ENCODE measurements around the gene CCDC172.

CCDC172 gene, protein sequence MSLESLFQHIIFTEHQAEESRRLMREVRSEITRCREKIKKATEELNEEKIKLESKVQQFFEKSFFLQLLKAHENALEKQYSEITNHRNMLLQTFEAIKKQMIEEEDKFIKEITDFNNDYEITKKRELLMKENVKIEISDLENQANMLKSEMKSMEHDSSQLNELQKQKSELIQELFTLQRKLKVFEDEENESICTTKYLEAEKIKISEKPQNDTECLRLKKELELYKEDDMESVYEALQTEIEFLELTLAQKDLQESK

DNA sequence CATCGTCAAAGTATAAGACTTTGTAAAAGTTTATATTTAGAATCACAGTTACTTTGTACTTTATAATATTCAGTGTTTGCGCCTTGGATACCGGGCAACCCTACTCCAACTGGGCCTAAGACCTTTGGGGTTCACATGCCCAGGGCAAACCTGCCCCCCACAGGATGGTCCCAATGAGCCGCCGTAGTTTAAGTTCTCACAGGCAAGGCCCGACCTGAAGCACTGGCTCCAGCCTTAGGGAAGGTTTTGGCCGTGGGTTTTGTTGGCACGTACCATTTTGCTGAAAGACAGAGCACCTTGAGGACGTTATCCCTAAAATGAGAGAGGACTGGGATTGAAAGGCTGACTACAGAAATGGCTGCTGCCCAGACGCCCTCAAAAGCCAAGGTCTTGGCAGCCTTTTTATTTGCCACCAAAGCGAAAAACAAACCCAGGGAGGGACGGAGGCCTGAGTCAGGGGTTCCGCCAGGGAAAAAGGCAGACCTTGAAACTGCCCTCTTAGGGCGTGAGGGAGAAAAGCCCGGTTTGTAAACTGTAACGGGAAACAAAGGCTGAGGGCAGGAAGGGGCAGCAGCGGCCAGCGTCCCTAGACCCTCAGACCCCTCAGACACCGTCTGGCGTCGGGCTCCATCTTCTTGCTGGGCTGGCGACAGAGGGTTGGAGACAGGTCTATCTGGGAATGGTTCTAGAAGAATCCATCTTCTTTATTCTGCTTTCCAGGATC, at the start of gene CCDC172:
Gene CCDC172 (plus strand): TSS at position 222 of the 724 bp plus-strand sequence. CDS start 564 bp downstream, outside the sequence.
- DNase-seq (ENCODE audit: low read depth in 2 of 2) = no peak

DNA sequence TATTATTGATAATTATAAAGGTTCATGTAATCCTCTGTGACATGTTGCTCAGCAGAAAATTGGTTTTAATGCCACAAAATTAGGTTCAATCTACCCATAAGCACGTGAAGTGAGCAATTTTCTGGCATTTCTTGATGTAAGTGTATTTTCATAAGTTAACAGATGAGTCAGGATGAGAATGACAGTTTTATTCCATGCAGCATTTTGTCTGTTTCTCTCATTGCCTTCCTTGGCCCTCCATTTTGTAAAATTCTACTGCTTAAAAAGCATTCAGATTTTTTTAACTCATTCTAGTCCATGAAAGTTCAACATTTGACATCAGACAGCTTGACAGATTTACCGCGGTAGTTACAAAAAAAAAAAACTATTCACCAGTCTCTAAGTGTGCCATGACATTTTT, 47.3 kb upstream of the CCDC172 start:
- no peak for DNase-seq (ENCODE audit: low read depth in 2 of 2)

DNA sequence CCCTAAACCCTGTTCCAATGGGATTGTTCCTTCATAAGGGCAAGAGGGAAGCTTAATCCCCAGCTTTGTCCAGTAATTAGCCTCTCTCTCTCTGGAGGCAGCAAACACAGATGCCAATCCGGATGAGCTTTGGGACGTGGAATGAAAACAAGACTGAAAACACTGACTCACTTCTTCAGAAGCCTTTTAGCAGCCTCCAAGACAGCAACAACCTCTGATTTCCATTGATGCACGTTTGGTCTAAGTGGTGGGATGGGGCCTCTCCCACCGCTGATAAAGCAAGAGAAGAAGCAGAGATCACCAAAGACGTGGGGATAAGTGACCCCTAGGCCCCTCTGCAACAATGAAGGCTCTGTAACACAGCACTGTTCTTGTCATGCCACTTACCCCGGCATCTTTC, 45.4 kb upstream of the CCDC172 start:
- no peak for DNase-seq (ENCODE audit: low read depth in 2 of 2)

DNA sequence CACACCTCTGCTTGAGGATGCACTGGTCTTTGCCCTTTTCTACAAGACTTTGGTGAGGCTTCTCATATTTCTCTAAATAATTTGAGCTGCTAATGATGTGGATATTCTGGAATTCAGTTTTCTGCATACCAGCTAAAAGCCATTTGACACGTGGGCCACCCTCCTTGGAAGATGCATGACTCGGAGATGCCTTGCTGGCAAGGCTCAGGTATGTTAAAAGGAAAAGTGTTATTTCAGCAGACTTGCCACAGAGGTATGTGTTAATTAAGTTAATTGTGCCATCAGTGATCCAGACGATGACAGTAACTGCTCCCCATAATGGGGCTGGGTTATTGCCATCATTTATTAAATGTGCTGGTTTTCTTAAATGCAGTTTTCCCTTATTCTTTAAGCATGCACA, 42.5 kb upstream of the CCDC172 start:
- no peak for DNase-seq (ENCODE audit: low read depth in 2 of 2)

DNA sequence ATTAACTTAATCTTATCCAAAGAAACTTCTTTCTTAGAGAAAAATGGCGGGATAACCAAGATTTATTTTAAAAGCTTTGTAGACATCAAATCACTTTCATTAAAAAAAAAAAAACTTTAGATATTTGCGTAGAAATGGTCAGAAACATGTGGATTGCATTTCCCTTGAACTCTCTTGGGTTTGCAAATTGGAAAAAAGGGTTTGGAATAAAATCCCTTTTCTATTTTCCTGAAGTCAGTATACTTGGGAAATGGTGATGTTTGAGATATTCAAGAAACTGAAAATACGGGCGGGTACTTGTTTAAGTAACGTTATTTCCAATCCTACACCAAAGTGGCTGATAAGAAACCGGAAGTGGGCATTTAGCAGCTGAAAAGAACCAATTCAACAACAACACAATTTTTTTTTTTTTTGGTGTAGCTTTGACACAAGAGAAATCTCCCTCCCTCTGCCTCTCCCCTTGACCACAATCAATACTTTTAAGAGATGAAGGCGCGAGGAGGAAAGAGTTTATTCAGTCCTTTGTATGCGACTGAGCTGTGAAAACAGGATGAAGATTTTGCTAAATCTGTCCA, 37.5 kb upstream of the CCDC172 start:
- no peak for DNase-seq (ENCODE audit: low read depth in 2 of 2)

DNA sequence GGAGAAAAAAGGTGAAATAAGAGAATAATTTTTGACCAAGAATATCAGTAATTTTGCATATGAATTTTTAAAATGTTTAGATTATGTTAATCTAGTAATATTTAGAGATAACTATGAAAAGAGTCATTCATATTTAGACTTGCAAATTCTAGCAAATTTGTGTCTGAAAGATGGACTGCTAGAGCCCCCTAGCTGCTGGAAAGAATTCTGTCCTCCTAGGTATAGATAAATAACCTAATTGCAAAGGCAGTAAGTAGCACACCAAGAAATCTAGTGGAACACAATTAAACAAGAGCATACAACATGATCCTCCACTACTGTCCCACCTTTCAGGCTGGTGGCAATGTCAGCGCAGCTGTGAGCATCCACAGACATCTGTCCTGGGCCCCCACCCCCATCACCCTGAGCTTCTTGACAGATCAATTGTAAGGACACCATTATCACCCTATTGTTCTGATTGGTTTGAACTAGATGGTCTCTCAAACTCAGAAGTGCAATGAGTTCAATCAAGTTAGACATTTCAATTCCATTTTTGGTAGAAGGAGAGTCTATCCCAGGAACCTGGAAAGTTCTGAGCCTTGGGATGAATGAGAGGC, 36.2 kb upstream of the CCDC172 start:
- DNase-seq (ENCODE audit: low read depth in 2 of 2) = no peak

DNA sequence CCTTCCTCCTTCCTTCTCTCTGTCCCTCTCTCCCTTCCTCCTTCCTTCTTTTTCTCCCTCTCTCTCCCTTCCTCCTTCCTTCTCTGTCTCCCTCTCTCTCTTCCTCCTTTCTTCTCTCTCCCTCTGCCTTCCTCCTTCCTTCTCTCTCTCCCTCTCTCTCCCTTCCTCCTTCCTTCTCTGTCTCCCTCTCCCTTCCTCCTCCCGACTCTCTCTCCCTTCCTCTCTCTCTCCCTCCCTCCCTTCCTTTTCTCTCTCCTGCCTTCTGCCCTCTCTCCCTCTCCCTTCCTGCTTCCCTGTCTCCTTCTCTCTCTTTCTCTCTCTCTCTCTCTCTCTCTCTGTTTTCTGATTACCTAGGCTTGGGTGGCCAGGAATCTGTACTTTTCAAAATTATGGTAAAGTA, 34.6 kb upstream of the CCDC172 start:
- DNase-seq (ENCODE audit: low read depth in 2 of 2) = no peak

DNA sequence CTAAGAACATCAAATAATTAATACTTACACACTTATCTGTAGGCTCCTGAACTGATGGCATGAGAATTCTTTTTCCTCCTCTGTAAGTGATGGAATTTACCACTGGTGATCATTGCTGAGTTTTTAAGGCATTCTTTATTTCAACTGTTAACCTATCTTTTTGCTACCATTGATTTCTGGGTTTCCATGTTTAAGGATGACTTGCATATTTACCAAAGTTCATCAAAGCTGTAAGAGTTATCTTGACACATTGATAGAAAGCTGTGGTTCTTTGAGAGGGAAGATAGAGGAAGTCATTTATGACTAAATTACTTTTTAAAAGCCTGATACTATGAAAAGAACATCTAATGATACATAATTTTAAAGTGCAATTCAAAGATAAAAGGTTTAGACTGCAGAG, 31.8 kb upstream of the CCDC172 start:
- no peak for DNase-seq (ENCODE audit: low read depth in 2 of 2)

DNA sequence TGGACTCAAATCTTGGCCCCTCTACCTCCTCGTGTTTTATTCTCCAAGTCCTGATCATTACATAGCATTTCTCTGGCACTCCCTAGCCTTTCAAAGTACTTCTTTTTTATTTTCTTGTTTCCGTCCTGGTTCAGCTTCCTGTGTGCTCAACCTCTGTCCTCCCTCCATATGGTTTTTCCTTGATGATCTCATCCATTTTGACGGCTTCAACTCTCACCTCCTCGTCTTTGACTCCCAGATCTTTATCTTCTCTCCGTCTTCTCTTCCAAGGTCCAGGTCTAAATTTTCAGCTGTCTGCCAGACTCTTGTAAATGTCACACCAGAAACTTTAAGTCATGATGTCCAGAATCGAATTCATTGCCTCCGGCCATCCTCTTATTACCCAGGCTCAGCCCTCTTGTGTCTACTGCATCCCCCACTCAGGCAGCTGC, 27.9 kb upstream of the CCDC172 start:
- DNase-seq (ENCODE audit: low read depth in 2 of 2) = no peak

DNA sequence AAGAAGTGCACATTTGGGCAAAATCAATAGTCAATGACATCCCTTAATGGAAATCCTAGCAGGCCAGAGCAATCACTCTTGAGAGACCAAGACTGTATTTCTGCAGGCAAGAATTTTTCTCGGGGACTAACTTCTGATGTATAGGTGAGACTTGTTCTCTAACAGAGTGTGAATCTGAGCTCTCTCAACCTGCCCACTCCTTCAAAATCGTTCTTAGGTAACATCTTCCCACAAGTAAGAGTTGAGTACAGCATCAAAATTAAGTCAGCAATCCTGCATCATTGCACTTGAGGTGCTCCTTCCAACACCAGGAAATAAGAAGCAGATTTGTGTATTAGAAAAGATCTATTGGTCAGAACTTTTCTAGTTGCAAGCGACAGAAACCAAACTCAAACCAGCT, 25.7 kb upstream of the CCDC172 start:
- no peak for DNase-seq (ENCODE audit: low read depth in 2 of 2)

DNA sequence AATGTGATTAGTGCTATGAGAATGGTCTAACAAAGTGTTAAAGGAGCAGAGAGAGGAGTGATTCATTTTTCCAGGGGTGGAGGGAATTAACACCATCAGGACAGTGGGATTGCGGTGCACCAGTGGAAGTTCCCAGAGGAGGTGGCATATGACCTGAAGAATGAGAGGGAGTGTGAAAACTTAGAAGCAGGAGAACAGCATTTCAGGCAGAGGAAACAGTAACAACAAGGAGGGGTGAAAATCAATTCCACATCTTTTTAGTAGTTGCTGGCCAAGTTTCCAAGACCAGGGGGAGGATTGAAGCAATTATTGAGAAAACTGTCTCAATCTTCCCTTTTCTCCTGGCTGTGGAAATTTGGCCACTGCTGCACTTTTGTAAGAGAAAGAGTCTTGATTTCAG, 23.7 kb upstream of the CCDC172 start:
- no peak for DNase-seq (ENCODE audit: low read depth in 2 of 2)

DNA sequence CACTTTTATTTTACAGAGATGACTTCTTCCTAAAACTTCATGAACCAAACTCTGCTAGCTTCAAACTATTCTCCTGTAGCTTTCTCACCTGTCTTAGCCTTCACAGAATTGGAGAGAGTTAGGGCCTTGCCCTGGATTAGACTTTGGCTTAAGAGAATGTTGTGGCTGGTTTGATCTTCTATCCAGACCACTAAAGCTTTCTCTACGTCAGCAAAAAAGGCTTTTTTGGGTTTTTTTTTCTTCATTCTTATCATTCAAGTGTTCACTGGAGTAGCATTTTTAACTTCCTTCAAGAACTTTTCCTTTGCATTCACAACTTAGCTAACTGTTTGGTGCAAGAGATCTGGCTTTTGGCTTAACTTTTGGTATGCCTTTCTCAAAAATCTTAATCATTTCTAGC, 19.3 kb upstream of the CCDC172 start:
- no peak for DNase-seq (ENCODE audit: low read depth in 2 of 2)

DNA sequence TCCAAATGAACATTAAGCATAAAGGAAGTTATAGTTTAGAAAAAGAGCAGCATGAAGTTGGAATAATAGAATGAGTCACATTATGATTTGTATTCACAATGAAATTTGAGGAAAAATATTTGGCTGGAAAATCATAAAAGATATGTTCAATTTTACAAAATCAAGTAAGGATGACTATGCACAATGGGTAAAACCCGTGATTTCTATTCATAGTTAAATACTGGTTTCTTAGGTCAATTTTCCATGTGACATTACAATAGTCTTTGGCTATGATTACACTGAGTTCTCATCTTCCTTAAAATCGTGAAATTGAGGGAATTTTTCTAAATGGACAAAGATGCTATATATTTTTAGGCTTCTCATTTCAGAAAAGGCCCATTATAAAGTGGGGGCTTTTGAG, 17.4 kb upstream of the CCDC172 start:
- DNase-seq (ENCODE audit: low read depth in 2 of 2) = no peak

DNA sequence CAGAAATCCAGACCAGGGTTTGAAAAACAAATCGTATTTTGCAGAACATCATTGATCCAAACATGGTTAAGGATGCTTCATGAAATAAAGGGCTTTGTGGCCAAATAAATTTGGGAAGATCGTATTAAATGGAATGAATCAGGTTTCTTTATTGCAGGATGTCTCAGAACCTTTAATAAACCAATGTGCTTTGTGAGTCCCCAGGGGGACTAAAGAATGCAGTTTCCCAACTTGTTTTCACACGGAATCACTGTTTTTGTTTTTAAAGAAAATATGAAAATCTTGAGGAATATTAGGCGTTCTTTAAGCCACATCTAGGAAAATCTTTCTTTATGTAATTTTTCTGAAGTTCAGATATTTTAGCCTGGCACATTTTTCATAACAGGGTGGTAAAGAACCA, 16.8 kb upstream of the CCDC172 start:
- no peak for DNase-seq (ENCODE audit: low read depth in 2 of 2)

DNA sequence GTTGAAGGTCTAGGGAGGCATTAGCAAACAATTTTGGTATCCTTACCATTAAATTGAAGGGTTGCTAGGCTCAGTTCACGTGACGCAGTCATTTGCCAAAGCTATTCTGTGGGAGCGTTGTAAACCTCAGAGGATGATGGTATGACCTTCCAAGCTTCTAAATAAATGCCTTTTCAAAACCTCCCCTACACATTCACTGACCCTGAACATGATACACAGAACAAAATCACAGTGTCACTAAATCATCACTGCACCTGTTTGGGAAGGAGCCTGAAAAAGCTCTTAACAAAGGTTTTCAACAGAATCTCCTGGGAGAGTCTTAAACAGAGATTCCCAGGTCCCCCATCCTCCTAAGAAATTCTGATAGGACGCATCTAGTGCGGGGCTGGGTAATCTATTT, 13.2 kb upstream of the CCDC172 start:
- no peak for DNase-seq (ENCODE audit: low read depth in 2 of 2)

DNA sequence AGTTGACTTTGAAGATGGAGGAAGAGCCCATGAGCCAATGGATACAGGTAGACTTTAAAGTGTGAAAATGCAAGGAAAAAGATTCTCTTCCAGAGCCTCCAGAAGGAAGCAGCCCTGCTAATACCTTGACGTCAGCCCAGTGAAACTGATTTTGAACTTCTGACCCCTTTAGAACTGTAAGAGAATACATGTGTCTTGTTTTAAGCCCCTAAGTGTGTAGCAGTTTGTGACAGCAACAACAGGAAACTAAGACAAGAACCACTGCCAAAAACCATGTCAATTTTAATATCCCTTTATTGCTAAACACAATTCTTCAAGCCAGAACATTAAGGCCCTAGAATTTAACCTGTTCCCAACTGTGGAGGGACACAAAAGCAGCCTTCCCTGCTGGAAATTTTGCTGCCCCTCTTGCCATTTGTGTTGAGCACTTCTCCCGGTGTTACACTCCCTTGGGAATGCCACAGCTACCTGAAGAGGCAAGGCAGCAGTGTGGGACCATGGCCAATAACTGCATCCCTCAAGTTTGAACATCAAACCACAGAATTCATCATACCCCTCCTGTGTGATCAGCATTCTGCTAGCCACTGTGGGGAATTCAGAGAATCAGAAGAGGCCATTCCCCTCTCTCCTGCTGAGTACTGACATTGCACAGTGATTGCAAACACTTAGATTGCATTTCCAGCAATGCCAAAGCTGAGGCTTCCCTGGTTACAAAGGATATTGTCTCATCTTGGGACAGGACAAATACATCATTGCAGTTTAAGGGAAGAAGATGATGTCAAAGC, 12.3 kb upstream of the CCDC172 start:
- no peak for DNase-seq (ENCODE audit: low read depth in 2 of 2)

DNA sequence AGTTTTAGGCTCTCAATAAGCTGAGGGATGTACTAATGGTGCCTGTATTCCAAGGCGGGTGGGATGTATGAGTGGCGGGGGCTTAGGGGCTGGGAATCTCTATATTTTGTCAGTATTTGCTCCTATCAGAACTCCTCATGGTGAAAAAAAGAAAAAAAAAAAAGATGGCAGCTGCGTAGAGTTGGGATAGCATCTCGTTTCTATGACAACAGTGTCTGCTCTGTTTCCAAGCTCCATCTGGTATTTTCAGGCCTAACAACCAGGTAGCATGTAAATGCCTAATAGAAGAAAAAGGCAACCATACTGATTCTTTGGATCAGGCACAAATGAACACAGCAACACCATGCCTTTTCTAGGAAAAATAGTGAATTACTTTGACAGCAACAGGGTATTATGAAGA, 11.7 kb upstream of the CCDC172 start:
- no peak for DNase-seq (ENCODE audit: low read depth in 2 of 2)

DNA sequence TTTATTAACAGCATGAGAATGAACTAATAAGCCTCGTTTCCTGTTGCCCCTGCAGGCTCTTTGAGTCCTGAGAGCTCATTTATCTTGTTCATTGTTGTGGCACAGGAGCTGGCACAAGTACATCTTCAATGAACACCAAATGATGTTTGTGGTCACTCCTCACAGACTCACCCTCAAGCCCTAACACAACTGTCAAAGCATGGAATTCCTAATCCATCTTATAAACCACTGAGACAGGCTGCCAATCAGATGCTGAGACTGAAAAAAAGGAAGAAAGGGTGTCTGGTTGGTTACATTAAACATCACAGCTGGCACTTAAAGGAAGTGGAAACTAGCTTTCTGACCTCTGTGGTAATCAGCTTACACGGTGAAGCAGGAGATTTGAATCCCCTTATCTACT, 7.7 kb upstream of the CCDC172 start:
- DNase-seq (ENCODE audit: low read depth in 2 of 2) = no peak

DNA sequence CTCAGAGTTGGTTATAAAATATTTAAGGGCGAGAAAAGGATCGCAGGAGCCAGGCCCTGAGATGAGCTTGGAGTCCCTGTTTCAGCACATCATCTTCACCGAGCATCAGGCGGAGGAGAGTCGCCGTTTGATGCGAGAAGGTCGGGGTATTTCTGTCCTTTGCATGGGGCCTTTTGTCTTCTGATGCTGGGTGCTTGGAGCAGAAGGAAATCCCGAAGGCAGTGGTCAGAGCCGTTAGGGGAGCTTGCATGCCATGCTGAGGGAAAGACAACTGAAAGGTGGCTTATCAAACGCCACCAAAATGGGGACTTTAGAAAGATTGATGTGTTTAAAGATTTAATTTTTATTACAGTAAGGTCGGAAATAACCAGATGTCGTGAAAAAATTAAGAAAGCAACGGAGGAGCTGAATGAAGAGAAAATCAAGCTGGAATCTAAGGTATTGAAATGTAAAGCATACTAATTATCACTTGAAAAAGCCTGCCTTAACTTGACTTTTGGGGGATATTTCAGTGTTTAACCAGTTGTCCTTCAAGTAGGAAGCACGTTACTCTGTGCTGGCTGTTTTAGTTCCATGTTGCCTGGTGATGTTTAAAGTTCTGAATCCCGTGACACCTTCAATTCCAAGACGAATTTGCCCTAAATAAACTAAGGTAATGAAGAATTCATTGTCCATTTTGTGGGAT, 845 bp downstream of the CCDC172 start:
- no peak for DNase-seq (ENCODE audit: low read depth in 2 of 2)

DNA sequence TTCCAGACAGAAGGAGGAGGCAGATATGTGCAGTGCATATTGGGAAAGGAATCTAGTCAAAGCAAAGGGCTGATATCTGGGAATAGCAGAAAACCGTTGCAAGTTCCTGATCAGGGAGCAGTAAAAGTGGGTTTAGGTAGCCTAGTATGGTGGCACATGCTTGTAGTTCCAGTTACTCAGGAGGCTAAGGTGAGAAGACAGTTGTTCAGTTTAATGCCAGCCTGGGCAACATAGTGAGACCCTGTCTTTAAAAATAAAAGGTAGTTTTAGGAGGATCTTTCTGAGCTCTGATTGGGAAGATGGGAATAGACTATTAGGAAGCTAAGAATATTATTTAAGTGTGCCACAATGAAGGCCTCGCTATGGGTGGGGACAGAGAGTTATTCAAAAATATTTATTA, 1.7 kb downstream of the CCDC172 start:
- DNase-seq (ENCODE audit: low read depth in 2 of 2) = no peak

DNA sequence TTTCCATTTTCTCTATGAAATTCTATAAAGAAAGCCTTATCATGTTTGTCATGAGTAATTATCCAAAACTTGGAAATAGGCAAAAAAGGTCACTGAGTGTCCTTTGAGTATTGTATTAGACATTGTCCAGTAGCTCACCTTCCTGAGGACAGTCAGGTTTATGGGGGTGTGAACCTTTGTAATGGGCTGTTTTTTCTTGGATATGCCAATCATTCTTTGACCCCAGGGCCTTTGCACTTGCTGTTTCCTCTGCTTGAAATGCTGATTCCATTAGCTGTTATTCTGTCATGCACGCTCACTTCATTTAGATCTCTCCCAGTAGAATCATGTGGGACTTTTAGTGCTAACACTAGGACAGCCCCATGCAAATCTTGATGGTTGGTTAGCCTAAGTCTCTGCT, 4.9 kb downstream of the CCDC172 start:
- no peak for DNase-seq (ENCODE audit: low read depth in 2 of 2)

DNA sequence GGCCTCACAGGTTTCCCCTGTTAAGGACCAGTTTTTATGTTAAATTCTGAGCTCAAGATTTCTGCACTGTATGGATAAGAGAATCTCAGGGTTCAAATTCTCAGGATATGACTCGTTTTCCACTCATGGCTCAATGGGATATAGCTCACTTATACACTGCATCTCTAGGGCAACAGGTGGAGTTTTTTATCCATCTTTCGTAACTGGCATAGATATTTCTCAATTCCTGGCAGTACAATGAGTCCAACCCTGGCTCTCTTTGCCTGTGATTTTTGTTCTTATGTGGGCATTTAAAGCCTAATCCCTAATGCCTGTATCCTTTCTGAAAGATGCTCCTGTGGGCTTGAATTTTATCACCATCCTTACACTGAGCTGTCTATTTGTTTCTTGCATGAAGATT, 7.6 kb downstream of the CCDC172 start:
- no peak for DNase-seq (ENCODE audit: low read depth in 2 of 2)

All from stimulated activated CD4-positive, alpha-beta T cell treated with anti-CD3 and anti-CD28 coated beads, Interleukin-1b, Interleukin-23, amount 100 ng/mL, for 4 hours (primary cell).